Mucosa of stomach (tissue), 1 donor: ENCODE results near the gene HOXC11.

ENCODE experiments used
- H3K27me3 ChIP-seq: one replicate; pipeline ENCODE4 v1.7.0; 2013; ENCODE audit warnings: mild to moderate bottlenecking, low read length; ENCODE audit not compliant: control insufficient read depth, insufficient read depth
- H3K36me3 ChIP-seq: one replicate; pipeline ENCODE4 v1.7.0; 2013; ENCODE audit warnings: low read length; ENCODE audit not compliant: control insufficient read depth, insufficient read depth
- H3K4me1 ChIP-seq: one replicate; pipeline ENCODE4 v1.7.0; 2013; ENCODE audit warnings: mild to moderate bottlenecking, low read length; ENCODE audit not compliant: control insufficient read depth, insufficient read depth
- H3K4me3 ChIP-seq: one replicate; pipeline ENCODE4 v1.7.0; 2013; ENCODE audit warnings: low read length
- H3K9ac ChIP-seq: one replicate; pipeline ENCODE4 v1.7.0; 2013; ENCODE audit warnings: mild to moderate bottlenecking, low read length, moderate library complexity
- H3K9me3 ChIP-seq: one replicate; pipeline ENCODE4 v1.7.0; 2013; ENCODE audit warnings: mild to moderate bottlenecking, low read length, moderate library complexity; ENCODE audit not compliant: control insufficient read depth
- donor health status: Pancreatic carcinoma.

Gene HOXC11

GRCh38 chr12:53980802-53981496 is 8.0 kb downstream of the HOXC11 start:
- no peak overlapping the region for H3K4me3 ChIP-seq
- peaks cover 18% of the 10 kb centered on the region for H3K4me1 ChIP-seq
- peaks cover 97% of the 10 kb centered on the region for H3K27me3 ChIP-seq
- no peaks in the 10 kb centered on the region for H3K9me3 ChIP-seq
- no peaks in the 10 kb centered on the region for H3K36me3 ChIP-seq
- H3K9ac ChIP-seq, result no peak overlapping the region

GRCh38 chr12:53981634-53982565 is 9.0 kb downstream of the HOXC11 start:
- Histone ChIP-seq H3K9ac (no peak overlapping the region), H3K4me3 (no peak overlapping the region), H3K36me3 (no peaks in the 10 kb centered on the region), H3K9me3 (no peaks in the 10 kb centered on the region), H3K27me3 (peaks cover 97% of the 10 kb centered on the region), H3K4me1 (peaks cover 22% of the 10 kb centered on the region)

- Histone ChIP-seq H3K9me3 (no peaks in the 10 kb centered on the region), H3K4me3 (no peak overlapping the region), H3K9ac (no peak overlapping the region), H3K36me3 (no peaks in the 10 kb centered on the region), H3K4me1 (peaks cover 22% of the 10 kb centered on the region), H3K27me3 (peaks cover 97% of the 10 kb centered on the region)
Observed at GRCh38 chr12:53982648-53983567, 10.0 kb downstream of the HOXC11 start.

- Histone ChIP-seq H3K27me3 (peaks cover 98% of the 10 kb centered on the region), H3K4me1 (peaks cover 19% of the 10 kb centered on the region)
Observed at GRCh38 chr12:53983568-53983949, 10.6 kb downstream of the HOXC11 start.

GRCh38 chr12:53983950-53984572 is 11.1 kb downstream of the HOXC11 start:
- H3K9ac ChIP-seq, result no peak overlapping the region
- peaks cover 98% of the 10 kb centered on the region for H3K27me3 ChIP-seq
- peaks cover 15% of the 10 kb centered on the region for H3K4me1 ChIP-seq

More at GRCh38 chr12:53983568-53983949, 10.6 kb downstream of the HOXC11 start:
- Histone ChIP-seq H3K9me3 (no peaks in the 10 kb centered on the region), H3K36me3 (no peaks in the 10 kb centered on the region), H3K9ac (no peak overlapping the region), H3K4me3 (no peak overlapping the region)

GRCh38 chr12:53984901-53985691 is 12.2 kb downstream of the HOXC11 start, which contains the start of gene HOXC10:
Gene HOXC10 (plus strand): TSS chr12:53985146. CDS start chr12:53985260, 114 bp downstream.
- H3K4me1 ChIP-seq, result peaks cover 15% of the 10 kb centered on the region
- peaks cover 98% of the 10 kb centered on the region for H3K27me3 ChIP-seq
- H3K36me3 ChIP-seq, result no peaks in the 10 kb centered on the region
- H3K4me3 ChIP-seq, result no peak within 1 kb of the TSS
- no peaks in the 10 kb centered on the region for H3K9me3 ChIP-seq
- no peak within 1 kb of the TSS for H3K9ac ChIP-seq

More at GRCh38 chr12:53983950-53984572, 11.1 kb downstream of the HOXC11 start:
- Histone ChIP-seq H3K4me3 (no peak overlapping the region), H3K9me3 (no peaks in the 10 kb centered on the region), H3K36me3 (no peaks in the 10 kb centered on the region)

- H3K27me3 ChIP-seq, result peaks cover 98% of the 10 kb centered on the region
- H3K4me3 ChIP-seq, result no peak overlapping the region
- H3K9me3 ChIP-seq, result no peaks in the 10 kb centered on the region
- H3K36me3 ChIP-seq, result no peaks in the 10 kb centered on the region
- peaks cover 15% of the 10 kb centered on the region for H3K4me1 ChIP-seq
- H3K9ac ChIP-seq, result no peak overlapping the region
Observed at GRCh38 chr12:53985692-53985993, 12.7 kb downstream of the HOXC11 start.

- Histone ChIP-seq H3K36me3 (no peaks in the 10 kb centered on the region), H3K9ac (no peak overlapping the region), H3K9me3 (no peaks in the 10 kb centered on the region), H3K4me3 (no peak overlapping the region), H3K27me3 (peaks cover 98% of the 10 kb centered on the region), H3K4me1 (peaks cover 15% of the 10 kb centered on the region)
Observed at GRCh38 chr12:53985994-53986685, 13.2 kb downstream of the HOXC11 start.

GRCh38 chr12:53986686-53987483 is 14.0 kb downstream of the HOXC11 start:
- H3K27me3 ChIP-seq, result peaks cover 98% of the 10 kb centered on the region
- peaks cover 15% of the 10 kb centered on the region for H3K4me1 ChIP-seq
- no peak overlapping the region for H3K9ac ChIP-seq
- H3K9me3 ChIP-seq, result no peaks in the 10 kb centered on the region
- H3K4me3 ChIP-seq, result no peak overlapping the region
- no peaks in the 10 kb centered on the region for H3K36me3 ChIP-seq

- no peak overlapping the region for H3K4me3 ChIP-seq
- peaks cover 98% of the 10 kb centered on the region for H3K27me3 ChIP-seq
- peaks cover 15% of the 10 kb centered on the region for H3K4me1 ChIP-seq
Observed at GRCh38 chr12:53987787-53988230, 14.9 kb downstream of the HOXC11 start.

More at GRCh38 chr12:53987787-53988230, 14.9 kb downstream of the HOXC11 start:
- Histone ChIP-seq H3K9ac (no peak overlapping the region), H3K36me3 (no peaks in the 10 kb centered on the region), H3K9me3 (no peaks in the 10 kb centered on the region)
